Prostate gland (tissue), 2 donors: ENCODE data around the gene ADSS2.

Experiments used
- CTCF ChIP-seq, 4 experiments: fragments of 200-600 bp in 2 of 4; fragments of 450-650 bp in 2 of 4; sonication (generic) in 2 of 4; IDR thresholded peaks; 1 replicate in 3 of 4; 2 replicates in 1 of 4; pipeline ENCODE4 v1.5.1; 2016 to 2019; ENCODE audit warnings: antibody characterized with exemption in 4 of 4, mild to moderate bottlenecking in 2 of 4, moderate library complexity in 2 of 4
- POLR2AphosphoS5 ChIP-seq: sonication (generic); formaldehyde crosslinking; IDR thresholded peaks from one replicate; pipeline ENCODE4 v1.6.1; 2017; ENCODE audit warnings: antibody characterized with exemption

DNA sequence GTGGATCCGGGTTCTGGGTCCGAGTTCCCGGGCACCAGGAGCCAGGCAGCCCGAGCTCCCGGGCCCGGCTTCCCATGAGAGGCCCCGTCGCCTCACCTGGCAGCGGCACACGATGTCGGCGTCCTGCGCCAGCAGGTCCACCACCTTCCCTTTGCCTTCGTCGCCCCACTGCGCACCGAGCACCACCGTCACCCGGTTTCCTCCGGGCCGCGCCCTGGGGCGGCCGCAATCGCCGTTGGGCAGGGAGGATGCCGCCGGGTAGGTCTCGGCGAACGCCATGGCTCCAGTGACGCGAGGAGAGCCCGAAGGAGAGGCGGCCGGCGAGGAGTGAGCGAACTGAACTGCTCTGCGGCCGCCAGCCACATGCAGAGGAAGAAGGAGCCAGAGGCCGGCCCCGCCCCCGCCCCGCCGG is at the start of gene ADSS2:
- no peak for TF ChIP-seq CTCF (IDR thresholded peaks at IDR 0.05)
- TF ChIP-seq POLR2AphosphoS5 = no peak
